HG03280 (cell line): Measurements from ENCODE around the gene CDK15.
"Not testable (repeated sequence)": the region's sequence is repeated elsewhere in the genome, so short reads cannot be mapped to it uniquely, and the experiment has no call there.

Experiments
- ATAC-seq: cut with Tn5 transposase; IDR thresholded peaks from one replicate; pipeline ENCODE4 v1.9.1; 2021; ENCODE audit warnings: mild to moderate bottlenecking, moderate library complexity; ENCODE audit not compliant: unreplicated experiment

Gene CDK15

DNA sequence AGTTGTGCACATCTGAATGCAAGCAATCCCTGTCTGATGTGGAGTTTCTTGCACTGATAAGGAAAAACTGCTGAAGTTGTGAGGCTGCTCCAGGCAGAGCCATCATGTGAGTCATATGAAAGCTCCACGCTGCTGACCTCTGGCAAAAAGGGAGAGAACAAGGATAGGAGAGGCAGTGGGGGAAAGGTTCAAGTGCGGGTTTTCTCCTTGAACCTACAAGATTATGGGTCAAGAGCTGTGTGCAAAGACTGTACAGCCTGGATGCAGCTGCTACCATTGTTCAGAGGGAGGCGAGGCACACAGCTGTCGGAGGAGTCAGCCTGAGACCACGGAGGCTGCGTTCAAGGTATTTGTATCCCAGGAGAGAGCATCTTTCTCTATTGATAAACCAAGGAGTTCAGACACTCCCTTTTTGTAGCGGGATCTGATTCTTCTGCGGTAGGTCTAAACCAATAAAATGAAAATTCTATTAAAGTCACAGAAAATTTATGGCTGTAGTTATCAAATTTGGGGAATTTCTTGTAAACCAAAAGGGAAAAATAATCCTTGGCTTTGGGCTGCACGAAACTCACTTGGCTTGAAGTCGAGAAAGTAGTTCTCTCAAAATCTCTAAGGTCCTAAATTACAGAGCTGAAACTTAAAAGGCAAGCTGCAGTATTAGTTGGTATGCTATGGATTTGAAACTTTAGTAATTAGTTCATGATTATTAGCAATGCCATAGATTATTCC is at the start of gene CDK15:
CDK15 (plus strand) TSS at position 96 of the 729 bp plus-strand sequence; CDS start at position 224, 128 bp downstream.
- ATAC-seq = no peak

DNA sequence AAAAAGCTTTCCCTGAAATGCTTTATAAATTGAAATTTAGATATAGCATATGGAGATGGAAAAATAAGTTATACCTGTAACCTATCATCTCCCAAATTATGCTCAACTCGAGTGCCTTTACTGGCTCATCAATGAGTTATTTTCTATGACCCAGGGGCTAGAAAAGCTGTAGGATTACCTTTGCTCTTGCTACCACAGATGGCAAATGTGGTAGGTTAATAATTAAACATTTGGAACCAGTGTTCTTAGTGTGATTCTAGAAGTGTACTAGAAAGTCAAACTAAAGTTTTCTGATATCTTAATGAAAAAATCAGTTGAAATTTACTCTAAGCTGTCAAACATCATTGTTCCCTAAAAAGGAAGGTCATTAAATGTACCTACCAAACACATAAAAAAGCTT is 48.1 kb upstream of the CDK15 start:
- no peak for ATAC-seq

DNA sequence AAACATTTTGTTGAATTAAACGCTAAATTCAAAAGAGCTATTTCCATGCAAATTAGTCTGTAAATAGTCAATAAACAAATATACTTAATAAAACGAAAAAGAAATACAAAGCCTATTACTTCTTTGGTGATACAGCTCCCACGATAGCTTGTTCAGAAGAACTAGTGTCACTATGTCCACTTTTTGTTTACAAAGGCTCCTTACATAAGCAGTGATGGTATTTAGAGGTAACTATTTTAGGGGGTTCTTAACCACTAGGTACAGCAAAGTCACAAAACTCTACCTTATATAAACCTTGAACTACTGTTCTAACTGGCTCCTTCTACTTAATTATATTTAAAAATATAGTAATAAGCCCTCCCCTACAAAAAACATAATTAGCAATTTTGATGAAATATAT is 47.5 kb upstream of the CDK15 start:
- ATAC-seq = no peak

DNA sequence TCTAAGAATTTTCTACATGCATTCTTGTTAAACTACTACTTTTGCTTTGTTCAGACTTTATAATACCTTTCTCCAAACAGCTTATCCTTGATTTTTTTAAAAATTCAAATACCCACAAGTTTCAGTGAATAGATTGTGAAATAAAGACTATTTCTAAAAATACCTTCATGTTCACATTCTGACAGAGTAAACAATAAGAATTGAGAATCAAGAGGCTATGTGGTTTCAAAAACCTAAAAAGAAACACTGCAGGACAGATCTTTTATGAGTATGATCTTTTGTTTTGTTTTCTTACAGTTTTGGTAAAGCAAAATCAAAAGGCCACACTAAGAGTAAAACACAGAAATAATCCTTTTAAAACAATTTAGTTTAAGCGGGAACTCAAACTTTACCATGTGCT is 46.8 kb upstream of the CDK15 start:
- no peak for ATAC-seq

DNA sequence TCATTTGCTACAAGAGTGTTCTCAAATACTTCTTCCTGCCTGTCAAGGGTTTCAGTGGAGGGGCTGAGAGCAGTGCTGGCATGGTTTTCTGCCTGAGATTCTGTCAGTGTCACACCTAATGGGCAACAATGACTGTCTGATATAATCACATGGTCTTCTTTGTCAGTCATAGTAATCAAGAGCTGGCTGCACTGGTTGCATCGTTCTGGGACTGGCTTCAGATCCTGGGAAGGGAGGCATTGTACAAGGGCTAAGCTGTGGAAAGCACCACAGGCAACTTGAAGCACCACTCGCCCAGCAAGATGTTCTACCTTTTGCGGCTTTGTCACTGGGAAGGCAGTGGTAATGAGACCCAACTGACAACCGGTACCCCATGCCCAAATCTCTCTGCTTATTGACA is 45.2 kb upstream of the CDK15 start:
- ATAC-seq = no peak

DNA sequence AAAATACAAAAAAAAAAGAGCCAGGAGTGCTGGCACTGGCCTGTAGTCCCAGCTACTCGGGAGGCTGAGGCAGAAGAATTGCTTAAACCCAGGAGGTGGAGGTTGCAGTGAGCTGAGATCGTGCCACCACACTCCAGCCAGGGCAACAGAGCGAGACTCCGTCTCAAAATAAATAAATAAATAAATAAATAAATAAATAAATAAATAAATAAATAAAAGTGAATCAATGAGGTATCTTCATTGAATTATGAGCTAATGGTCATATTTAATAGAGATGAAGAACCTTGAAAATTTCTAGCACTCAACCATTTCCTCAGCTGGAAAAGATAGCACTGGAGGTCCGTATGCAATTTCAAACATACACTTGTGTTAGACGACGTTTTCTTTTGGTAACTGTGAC is 41.9 kb upstream of the CDK15 start:
- not testable (repeated sequence) for ATAC-seq

DNA sequence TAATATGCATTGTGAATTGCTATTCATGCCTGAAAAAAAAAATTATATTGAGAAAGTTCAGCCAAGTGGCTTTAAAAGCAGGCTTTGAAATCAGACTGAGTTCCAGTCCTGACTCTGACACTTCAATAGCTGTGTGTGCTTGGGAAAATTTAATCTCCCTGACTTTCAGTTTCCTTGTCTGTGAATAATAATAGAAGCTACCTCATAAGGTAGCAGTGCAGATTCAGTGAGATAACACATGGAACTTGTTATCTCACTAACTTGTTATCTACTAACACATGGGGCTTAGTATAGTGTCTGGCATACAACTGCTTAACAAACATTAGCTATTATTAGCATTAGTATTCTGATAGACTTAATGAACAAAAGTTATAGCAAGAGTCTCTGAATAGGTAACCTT is 40.5 kb upstream of the CDK15 start:
- ATAC-seq = no peak

DNA sequence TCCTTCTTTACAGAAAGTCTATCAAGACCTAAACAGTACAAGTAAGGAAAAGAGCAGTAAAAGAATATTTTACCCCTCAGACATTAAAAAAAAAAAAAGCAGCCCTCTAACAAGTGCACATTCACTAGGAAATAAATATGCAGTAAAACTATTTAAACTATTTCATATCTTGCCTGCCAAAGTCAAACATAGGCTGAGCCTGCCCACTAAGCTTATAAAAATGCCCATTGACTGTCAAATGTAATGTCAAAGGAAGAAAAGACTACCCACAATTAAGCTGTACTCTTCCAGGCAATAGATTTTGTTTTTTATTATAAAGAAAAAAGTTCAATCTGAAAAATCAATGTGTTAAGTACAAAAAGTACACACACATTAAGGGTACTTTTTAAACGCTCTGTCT is 37.4 kb upstream of the CDK15 start:
- no peak for ATAC-seq

DNA sequence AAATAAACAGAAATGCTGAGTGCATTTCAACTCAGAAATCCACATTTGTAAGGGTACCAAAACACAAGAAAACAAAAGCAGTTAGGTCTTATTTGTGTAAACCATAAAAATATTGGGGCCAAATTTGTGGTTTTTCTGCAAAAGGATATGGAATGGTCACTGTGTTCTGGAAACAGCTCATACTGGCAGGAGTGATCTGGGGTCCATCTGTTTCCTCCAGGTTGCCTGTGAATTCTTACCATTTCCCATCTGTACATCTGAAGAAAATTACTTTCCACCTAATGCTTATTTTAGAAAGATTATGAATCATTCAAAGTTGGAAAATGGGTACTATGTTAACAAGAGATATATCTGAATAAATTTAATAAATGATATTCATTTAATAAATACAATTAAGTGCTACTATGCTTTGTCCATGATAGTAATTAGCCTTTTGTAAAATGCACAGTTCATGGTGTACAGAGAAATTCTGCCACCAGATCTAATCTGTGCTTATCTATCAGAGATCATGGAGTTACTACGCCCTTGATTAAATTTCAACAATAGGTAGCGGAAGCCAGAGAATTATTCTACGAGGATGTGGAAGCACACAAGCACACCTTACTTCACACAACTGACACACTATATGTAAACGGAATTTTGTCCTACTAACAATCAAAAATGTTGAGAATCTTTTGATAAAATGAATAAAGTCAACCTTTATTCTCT is 36.5 kb upstream of the CDK15 start:
- no peak for ATAC-seq

DNA sequence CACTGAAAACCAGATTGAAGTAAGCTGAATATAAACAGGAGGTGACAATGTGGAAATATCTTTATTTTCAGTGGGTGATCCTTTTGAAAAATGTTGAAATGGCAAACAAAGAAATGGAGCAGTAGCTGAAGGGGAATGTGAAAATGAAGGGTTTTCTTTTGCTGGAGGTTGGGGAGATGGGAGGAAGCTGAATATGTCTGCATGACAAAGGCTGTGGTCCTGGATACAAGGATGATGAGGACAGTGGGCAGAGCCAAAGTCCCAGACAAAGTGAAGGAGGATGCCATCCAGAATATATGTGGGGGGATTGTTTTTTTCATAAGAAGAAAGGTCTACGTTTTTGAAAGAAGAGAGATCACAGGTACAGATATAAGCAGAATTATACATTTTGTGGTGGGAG is 32.3 kb upstream of the CDK15 start:
- ATAC-seq = no peak

DNA sequence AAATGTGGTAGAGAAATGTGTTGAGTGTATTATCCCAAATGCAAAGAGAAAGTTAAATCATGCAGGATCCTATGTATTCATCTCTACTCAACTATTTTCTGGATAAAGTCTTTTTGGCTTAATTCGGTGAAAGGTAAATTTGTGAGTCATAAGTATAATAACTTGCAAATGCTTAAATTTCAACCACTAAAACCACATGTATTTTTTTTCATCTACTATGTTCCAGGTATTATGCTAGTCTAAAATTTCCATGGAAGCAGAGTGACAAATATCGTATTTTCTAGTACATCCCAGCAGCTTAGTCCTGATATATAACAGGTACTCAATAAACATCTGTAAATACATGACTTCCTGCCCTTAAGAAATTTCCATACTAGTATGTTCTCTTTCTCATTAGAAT is 31.8 kb upstream of the CDK15 start:
- ATAC-seq = no peak

DNA sequence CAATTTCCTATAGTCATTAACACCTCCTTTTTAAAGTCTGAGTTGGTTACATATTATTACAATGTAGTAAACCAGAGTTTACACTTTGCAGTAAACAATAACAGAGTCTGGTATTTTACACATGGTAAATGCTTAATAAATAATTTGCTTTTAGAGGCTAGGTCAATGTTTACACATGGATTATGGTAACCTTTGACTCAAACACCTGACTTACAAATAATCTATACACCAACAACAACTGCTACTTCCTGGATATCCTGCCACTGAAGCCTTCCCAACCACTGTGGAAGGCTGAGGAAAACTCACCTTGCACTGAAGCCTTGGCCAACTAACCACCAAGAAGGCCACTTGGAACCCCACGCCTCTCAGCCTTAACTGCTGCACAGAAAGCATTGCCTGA is 31.0 kb upstream of the CDK15 start:
- no peak for ATAC-seq

DNA sequence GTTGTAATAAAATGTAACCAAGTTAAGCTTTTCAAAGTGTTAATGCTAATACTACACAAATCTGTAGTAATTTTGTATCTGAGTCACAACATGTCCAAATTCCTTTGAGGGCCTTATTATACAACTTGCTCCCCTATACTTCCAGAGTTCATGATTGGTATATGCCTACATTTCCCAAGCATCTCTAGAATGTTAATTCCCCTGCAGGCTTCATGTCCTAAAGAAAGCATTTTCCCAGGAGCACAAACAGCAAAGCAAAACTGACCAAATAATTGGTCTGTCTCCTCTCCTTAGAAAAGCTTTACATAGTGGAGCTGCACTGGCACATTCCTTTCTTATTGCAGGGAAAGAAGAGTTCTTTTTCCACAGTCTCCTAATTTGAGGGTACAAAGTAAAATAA is 29.3 kb upstream of the CDK15 start:
- no peak for ATAC-seq

DNA sequence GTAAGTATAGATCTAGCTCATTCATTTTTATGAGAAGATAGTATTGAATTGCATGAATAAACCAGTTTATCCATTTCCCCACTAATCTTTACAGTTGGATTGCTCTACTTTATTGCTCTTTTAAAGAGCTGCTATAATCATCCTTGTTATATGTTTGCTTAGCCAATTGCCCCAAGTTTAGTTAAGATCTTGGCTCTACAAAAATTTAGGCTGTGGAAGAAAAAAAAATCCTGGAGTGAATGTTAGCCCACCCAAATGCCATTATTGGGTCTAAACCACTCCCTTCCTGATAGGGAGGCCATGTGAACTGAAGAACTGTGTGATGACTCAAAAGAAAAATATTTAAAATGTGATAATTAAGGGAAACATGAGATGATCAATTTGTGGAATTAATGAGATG is 28.5 kb upstream of the CDK15 start:
- no peak for ATAC-seq

DNA sequence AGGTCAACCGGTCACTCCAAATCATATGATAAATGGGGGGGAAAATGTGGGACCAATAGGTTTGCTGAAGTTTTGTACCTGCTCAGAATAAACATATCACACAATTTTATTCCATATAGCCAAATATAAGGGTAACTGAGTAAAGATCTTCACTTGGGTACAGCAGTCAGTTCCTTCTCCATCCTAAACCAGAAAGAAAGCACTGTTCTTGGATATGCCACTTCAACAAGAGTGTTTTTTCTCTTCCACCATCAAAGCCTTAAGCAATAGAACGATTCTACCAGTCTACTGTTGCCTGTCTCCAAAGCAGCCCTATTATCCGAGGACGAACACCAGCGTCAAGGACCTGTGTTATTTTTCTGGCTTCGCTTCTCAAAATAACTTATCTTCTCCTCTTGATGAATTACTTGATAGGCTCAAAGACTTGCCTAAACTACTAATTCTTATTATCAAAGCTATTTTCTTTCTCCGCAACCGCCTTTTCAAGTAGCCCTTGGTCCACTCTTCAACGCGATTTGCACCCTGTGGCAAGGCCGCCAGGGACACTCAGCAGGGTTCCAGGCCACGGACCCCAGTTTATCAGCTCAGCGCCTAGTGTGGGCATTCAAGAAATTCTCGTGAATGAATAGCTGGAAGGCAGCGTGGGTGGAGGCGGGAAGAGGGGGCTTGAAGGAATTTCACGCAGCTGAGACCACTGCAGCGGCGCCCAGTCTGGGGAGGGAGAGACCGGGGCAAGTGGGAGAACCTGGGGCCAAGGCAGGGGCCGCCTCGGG is 26.2 kb upstream of the CDK15 start:
- peak; percentile 2 for ATAC-seq

DNA sequence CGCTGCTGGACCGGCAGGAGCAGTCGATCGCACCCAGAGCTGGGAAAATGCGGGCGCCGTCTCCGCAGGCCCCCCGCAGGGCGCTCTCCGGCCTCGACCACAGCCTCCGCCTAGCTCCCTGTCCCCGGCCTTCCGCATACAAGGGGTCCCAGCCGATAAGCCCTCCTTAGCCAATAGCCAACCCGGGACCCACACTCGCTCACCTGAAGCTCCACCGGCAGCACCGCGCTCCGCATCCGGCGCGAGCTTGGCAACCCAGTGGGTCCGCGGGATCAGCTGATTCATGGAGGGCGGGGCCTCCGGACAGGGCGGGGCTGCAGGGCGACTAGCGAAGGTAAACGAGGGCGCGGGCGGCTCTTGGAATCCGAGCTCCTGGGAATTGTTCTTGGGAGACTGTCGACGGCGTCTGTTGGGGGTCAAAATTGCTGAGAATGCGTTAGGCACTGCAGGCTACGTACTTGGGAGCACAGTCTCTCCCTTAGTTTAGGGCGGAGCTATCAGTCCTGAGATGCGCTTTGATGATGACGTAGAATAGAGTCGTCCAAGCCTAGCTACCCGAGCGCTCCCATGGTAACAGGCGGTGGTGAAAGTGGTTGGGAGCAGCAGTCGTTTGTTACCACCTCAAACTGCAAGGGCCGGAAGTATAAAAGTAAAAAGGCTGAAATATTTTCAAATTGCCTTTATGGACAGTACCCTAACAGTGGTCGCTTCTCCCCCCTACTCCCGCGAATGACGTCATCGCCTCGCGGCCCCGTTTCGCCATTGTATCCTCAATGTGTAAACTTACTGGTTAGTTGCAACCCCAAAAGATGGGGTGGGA is 25.5 kb upstream of the CDK15 start, which contains the start of gene ALS2:
ALS2 (minus strand) TSS at position 260 of the 820 bp plus-strand sequence. CDS start 12,048 bp downstream, outside the sequence.
- ATAC-seq = peak; percentile 95

DNA sequence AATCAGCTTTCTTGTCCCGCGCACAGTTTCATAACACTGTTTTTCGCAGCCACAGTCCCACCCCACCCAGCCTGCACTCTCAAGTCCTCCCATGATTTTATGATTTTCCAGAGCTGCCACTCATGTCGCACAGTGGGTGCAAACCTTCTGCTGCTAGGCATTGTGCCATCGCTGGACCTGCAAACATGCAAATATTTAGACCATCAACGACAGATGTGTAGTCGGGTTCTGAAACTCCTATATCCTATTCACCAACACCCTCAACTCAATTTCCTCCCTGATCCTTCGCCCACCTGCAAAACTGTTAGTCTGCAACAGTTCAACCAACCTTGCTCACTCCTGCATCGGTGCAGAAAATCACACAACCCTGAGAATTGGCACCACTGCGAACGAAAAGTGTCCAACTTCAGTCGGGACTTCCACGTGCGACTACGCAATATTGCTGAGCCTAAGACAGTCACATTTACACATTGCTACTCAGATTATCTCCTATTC is 24.7 kb upstream of the CDK15 start:
- ATAC-seq = peak; percentile 4

DNA sequence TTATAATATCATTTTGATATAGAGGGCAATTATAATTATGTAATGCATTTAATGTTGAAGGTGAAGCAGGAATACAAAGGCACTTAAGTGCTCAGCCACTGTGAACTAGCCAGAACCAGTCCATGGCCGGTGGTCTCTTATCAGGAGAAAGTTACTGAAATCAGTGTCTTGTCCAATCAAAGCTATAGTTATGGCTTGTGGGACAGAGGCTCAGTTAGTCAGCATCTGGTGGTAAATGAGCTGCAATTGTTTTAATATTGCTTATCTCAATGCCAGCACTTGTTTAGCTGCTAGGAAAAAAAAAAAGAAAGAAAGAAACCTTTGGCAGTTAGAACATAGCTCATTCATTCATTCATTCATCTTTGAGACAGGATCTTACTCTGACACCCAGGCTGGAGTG is 21.8 kb upstream of the CDK15 start:
- no peak for ATAC-seq

DNA sequence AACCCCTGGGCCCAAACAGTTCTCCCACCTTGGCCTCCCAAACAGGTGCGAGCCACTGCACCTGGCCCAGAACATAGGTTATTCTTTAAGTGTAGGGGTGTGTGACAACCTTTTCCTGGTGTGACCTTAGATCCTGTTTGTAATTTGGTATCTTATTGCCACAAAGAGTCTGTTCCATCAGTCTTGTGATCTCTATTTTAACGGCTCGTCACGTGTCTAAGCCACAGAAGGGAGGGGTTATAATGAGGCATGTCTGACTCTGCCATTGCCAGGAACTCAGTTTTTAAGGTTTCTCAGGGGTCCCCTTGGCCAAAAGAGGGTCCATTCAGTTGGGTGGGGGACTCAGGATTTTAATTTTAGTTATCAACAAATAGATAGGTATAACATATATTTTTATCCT is 21.2 kb upstream of the CDK15 start:
- no peak for ATAC-seq

DNA sequence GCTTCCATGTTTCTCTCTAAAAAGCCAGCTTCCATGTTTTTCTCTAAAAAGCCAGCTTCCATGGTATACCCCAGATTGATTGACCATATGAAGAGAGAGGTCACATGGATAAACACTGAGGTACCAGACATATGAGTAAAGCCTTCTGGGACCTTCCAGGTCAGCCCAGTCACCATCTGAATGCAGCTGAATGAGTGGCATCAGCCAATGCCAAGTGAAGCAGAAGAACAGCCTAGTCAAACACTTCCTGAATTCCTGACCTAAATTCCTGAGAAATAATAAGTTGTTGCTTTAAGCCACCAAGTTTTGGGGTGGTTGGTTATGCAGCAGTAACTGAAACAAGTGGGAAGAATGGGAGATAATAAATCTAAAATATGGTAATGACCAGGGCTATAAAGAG is 19.9 kb upstream of the CDK15 start:
- ATAC-seq = no peak

DNA sequence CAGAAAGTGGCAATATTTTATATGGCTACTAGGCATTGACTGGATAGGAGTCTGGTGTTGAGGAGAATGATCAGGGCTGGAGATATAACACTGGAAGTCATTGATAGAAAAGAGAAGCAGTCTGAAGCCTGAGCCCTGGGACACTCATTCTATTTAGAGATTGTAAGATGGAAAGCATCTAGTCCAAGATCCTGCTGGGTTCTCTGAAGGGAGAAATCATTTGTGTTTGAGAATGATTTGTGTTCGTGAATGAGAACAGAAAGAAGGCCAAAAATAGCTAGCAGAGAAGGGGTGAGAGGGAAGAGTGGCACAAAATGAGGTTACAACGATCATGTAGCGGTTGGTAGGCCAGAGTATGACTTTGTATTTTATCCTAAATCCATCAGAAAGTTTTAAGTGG is 18.0 kb upstream of the CDK15 start:
- no peak for ATAC-seq
